ENCODE measurements around the gene DLEU7.

DLEU7 gene

GRCh38 chr13:50845211-50845610, 1.7 kb upstream of the DLEU7 start:
- no peak overlapping the region for H3K4me3 ChIP-seq (ENCODE audit: low read length)
- DNase-seq (ENCODE audit: low read depth), result no peak
- TF ChIP-seq, protein P1, sequence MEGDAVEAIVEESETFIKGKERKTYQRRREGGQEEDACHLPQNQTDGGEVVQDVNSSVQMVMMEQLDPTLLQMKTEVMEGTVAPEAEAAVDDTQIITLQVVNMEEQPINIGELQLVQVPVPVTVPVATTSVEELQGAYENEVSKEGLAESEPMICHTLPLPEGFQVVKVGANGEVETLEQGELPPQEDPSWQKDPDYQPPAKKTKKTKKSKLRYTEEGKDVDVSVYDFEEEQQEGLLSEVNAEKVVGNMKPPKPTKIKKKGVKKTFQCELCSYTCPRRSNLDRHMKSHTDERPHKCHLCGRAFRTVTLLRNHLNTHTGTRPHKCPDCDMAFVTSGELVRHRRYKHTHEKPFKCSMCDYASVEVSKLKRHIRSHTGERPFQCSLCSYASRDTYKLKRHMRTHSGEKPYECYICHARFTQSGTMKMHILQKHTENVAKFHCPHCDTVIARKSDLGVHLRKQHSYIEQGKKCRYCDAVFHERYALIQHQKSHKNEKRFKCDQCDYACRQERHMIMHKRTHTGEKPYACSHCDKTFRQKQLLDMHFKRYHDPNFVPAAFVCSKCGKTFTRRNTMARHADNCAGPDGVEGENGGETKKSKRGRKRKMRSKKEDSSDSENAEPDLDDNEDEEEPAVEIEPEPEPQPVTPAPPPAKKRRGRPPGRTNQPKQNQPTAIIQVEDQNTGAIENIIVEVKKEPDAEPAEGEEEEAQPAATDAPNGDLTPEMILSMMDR (IDR thresholded peaks at IDR 0.05; ENCODE audit: insufficient read depth, low read depth, low read length, missing control alignments), result no peak

GRCh38 chr13:50844084-50844875, 788 bp upstream of the DLEU7 start:
- no peak overlapping the region for H3K4me3 ChIP-seq (ENCODE audit: low read length)
- DNase-seq (ENCODE audit: low read depth), result no peak
- TF ChIP-seq, protein P1 (IDR thresholded peaks at IDR 0.05; ENCODE audit: insufficient read depth, low read depth, low read length, missing control alignments), result no peak

GRCh38 chr13:50842990-50843256, 569 bp downstream of the DLEU7 start:
- TF ChIP-seq, protein P1 (IDR thresholded peaks at IDR 0.05; ENCODE audit: insufficient read depth, low read depth, low read length, missing control alignments), result no peak
- DNase-seq (ENCODE audit: low read depth), result no peak
- H3K4me3 ChIP-seq (ENCODE audit: low read length), result no peak overlapping the region

DNA sequence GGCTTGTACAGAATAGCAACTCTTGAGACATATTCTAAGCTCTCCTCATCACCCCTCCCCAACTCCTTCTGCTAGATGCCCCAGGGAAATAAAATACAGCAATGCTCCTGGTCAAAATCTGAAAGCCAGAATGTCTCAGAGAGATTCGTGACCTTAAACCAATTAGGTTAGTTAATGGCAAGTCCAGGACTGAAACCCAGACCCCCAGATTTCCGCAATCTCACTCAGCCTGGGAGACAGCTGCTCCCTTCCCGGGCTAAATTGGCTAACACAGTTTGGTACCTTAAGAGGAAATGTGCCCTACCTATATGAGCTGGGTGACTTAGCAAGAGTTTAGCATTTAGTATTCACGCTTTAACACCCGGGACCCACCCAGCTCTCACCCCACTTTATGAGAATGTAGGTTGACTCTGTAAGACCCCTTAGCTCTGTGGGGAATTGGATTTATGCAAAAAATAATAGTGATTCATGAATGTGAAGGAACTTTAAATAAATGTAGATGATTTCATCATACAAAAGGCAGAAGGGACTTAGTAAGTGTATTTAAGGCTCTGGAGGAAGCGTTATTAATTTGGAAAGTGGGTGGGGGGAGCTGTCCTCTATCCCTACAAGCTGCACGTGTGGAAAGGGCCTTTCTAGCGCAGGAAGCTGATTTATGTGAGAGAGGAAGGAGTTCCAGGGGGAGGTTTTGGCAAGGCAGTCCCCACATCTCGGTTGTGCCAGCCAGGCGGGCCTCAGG, 1.1 kb downstream of the DLEU7 start:
- no peak for DNase-seq (ENCODE audit: low read depth)
- no peak overlapping the region for H3K4me3 ChIP-seq (ENCODE audit: low read length)
- TF ChIP-seq, protein P1 (IDR thresholded peaks at IDR 0.05; ENCODE audit: insufficient read depth, low read depth, low read length, missing control alignments), result no peak

GRCh38 chr13:50841786-50842185, 1.7 kb downstream of the DLEU7 start:
- TF ChIP-seq, protein P1 (IDR thresholded peaks at IDR 0.05; ENCODE audit: insufficient read depth, low read depth, low read length, missing control alignments), result no peak
- DNase-seq (ENCODE audit: low read depth), result no peak
- H3K4me3 ChIP-seq (ENCODE audit: low read length), result no peak overlapping the region

DNA sequence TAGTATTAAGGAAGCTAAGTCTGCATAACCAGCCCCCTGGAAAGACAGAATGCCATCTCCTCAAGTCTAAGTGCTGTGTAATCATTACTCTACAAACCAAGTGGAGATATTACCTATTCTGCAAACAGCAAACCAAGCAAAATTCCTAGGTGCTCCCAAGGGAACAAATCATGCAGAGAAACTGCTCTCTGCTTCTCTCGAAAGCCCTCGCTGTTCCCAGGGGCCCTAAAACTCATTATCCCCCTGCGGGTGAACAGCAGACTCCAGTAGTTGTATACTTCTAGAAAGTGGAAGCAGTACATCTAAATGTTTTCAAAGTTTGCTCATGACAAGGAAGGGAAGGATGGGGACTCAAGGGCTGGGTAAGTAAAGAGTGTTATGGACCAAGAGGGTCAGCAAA, 3.2 kb downstream of the DLEU7 start:
- DNase-seq (ENCODE audit: low read depth), result no peak
- H3K4me3 ChIP-seq (ENCODE audit: low read length), result no peak overlapping the region

More for the DNA sequence above, 3.2 kb downstream of the DLEU7 start:
- TF ChIP-seq, protein P1 (IDR thresholded peaks at IDR 0.05; ENCODE audit: insufficient read depth, low read depth, low read length, missing control alignments), result no peak
